Panc1 (cell line): ENCODE measurements around the gene TXK. TPM values are rescaled to one million over a fixed set of nuclear protein-coding genes. Genes with fewer than 3 reads are reported as not detected.

Experiments used
- ATAC-seq: fragments of 200-7000 bp; cut with Tn5 transposase; 2 replicates; pipeline ENCODE4 v1.9.1; 2020; ENCODE audit warnings: mild to moderate bottlenecking, moderate library complexity
- BruUV-seq: library from RNA; stranded (reverse); fragments of 400-500 nt; replicated peaks from 2 replicates; lab custom pipeline; 2021; lab: Mats Ljungman, UMichigan
- CTCF ChIA-PET: fragments of 300-600 bp; sonication (Branson Sonifier 250); formaldehyde crosslinking; loops from one replicate; lab custom pipeline; 2022; ENCODE audit warnings: antibody characterized with exemption; lab: Charles Lee
- POLR2A ChIA-PET: fragments of 300-600 bp; sonication (Branson Sonifier 250); formaldehyde crosslinking; loops from one replicate; lab custom pipeline; 2022; ENCODE audit warnings: antibody characterized with exemption; lab: Charles Lee
- DNase-seq: peaks from one replicate; pipeline ENCODE4 v3.0.0-alpha.2; 2010; ENCODE audit warnings: low read depth, low spot score
- H3K27ac ChIP-seq: 2 replicates; pipeline ENCODE4 v1.5.1; 2011; ENCODE audit warnings: mild to moderate bottlenecking, low read length, inconsistent platforms
- H3K27me3 ChIP-seq: fragments of 200-500 bp; sonication (Bioruptor generic); 2 replicates; pipeline ENCODE4 v1.6.0; 2014; ENCODE audit warnings: low read length, inconsistent platforms; ENCODE audit not compliant: control insufficient read depth, insufficient read depth
- H3K36me3 ChIP-seq: fragments of 200-500 bp; sonication (Bioruptor generic); 2 replicates; pipeline ENCODE4 v1.5.1; 2014; ENCODE audit warnings: inconsistent platforms, mild to moderate bottlenecking, low read length, moderate library complexity; ENCODE audit not compliant: control insufficient read depth, insufficient read depth
- H3K4me1 ChIP-seq: 2 replicates; pipeline ENCODE4 v1.5.1; 2011; ENCODE audit warnings: inconsistent platforms, mild to moderate bottlenecking, low read length, moderate library complexity; ENCODE audit not compliant: control insufficient read depth, insufficient read depth
- H3K4me3 ChIP-seq, 2 experiments: 2 replicates each; pipeline ENCODE4 v1.5.1; 2011 to 2012; ENCODE audit warnings: low read depth in 2 of 2, low read length in 2 of 2, mild to moderate bottlenecking in 2 of 2, inconsistent platforms in 1 of 2, moderate library complexity in 1 of 2
- H3K9me3 ChIP-seq: fragments of 200-500 bp; sonication (Bioruptor generic); 2 replicates; pipeline ENCODE4 v1.5.1; 2014; ENCODE audit warnings: low read depth, mild to moderate bottlenecking, inconsistent platforms, low read length, moderate library complexity; ENCODE audit not compliant: control insufficient read depth, insufficient read depth
- CTCF ChIP-seq: fragments of 450-650 bp; IDR thresholded peaks from 2 replicates; pipeline ENCODE4 v1.5.1; 2017; ENCODE audit warnings: mild to moderate bottlenecking
- POLR2AphosphoS5 ChIP-seq: IDR thresholded peaks from 2 replicates; pipeline ENCODE4 v1.6.1; 2012; ENCODE audit warnings: mild to moderate bottlenecking, low read depth, low read length, moderate library complexity
- REST ChIP-seq, 2 experiments: IDR thresholded peaks; 2 replicates each; pipeline ENCODE4 v1.6.1; 2011 to 2012; ENCODE audit warnings: low read depth in 2 of 2, control low read depth in 1 of 2, low read length in 1 of 2, mild to moderate bottlenecking in 1 of 2, moderate library complexity in 1 of 2; ENCODE audit not compliant: insufficient read depth in 1 of 2
- SIN3A ChIP-seq: IDR thresholded peaks from 2 replicates; pipeline ENCODE4 v1.6.1; 2012; ENCODE audit warnings: low read depth, mild to moderate bottlenecking, low read length, moderate library complexity, borderline replicate concordance; ENCODE audit not compliant: insufficient read depth
- TCF7L2 ChIP-seq: IDR thresholded peaks from 2 replicates; pipeline ENCODE4 v1.6.1; 2011; ENCODE audit warnings: mild to moderate bottlenecking, low read depth, low read length, inconsistent platforms
- in situ Hi-C: cut with HindIII; loops from 2 replicates; pipeline ENCODE4 v1.10.0; 2016; ENCODE audit warnings: low sequenced_read_pairs, low pct_unique_long_range_greater_than_20kb
- intact Hi-C: fragments of 100-400 bp; cut with micrococcal nuclease; formaldehyde crosslinking; loops from one replicate; pipeline ENCODE4 v1.10.0; 2022; ENCODE audit not compliant: unreplicated experiment
- total RNA-seq: library from RNA; stranded (reverse); gene quantifications from one replicate; pipeline ENCODE4 v1.2.1, GENCODE V29; 2021; ENCODE audit not compliant: unreplicated experiment

Gene TXK
- total RNA-seq, 1 experiment from 2014 or later = 0.26 TPM

GRCh38 chr4:48152259-48152658 is 18.2 kb upstream of the TXK start:
- intact Hi-C loops = no loop called here
- no peaks in the 10 kb centered on the region for H3K36me3 ChIP-seq
- no peak overlapping the region for H3K27ac ChIP-seq
- CTCF ChIA-PET = no interaction called here
- POLR2A ChIA-PET = no interaction called here
- no TSS peak for BruUV-seq
- ATAC-seq (no peak), DNase-seq (no peak)
- no peak for TF ChIP-seq CTCF
- no peak for TF ChIP-seq REST (IDR thresholded peaks at IDR 0.05; ENCODE audit: insufficient read depth in 1 of 2, low read depth in 2 of 2, low read length in 1 of 2)
- no peak for TF ChIP-seq SIN3A
- TF ChIP-seq POLR2AphosphoS5 = no peak
- no peak for TF ChIP-seq TCF7L2
- no peaks in the 10 kb centered on the region for H3K27me3 ChIP-seq
- H3K4me1 ChIP-seq = no peaks in the 10 kb centered on the region
- H3K9me3 ChIP-seq = peaks cover 3% of the 10 kb centered on the region; the same call in 1 of the 2 replicates
- in situ Hi-C loops = no loop called here
- H3K4me3 ChIP-seq = no peak overlapping the region

GRCh38 chr4:48149827-48150370 is 15.8 kb upstream of the TXK start:
- POLR2A ChIA-PET = no interaction called here
- Histone ChIP-seq H3K4me1 (no peaks in the 10 kb centered on the region), H3K27me3 (no peaks in the 10 kb centered on the region), H3K4me3 (no peak overlapping the region), H3K27ac (no peak overlapping the region), H3K9me3 (peaks cover 2% of the 10 kb centered on the region; the same call in 1 of the 2 replicates), H3K36me3 (no peaks in the 10 kb centered on the region; the same call in 1 of the 2 replicates)
- no peak for TF ChIP-seq POLR2AphosphoS5
- no peak for TF ChIP-seq SIN3A
- TF ChIP-seq CTCF = no peak
- TF ChIP-seq TCF7L2 = no peak
- no peak for TF ChIP-seq REST (IDR thresholded peaks at IDR 0.05; ENCODE audit: insufficient read depth in 1 of 2, low read depth in 2 of 2, low read length in 1 of 2)
- ATAC-seq (no peak), DNase-seq (no peak)
- intact Hi-C loops = no loop called here
- no TSS peak for BruUV-seq
- CTCF ChIA-PET = no interaction called here
- in situ Hi-C loops = no loop called here
